HG03280 (cell line): ENCODE data around the gene TTC12.

ENCODE experiments used
- ATAC-seq: cut with Tn5 transposase; IDR thresholded peaks from one replicate; pipeline ENCODE4 v1.9.1; 2021; ENCODE audit warnings: mild to moderate bottlenecking, moderate library complexity; ENCODE audit not compliant: unreplicated experiment

Gene TTC12

DNA sequence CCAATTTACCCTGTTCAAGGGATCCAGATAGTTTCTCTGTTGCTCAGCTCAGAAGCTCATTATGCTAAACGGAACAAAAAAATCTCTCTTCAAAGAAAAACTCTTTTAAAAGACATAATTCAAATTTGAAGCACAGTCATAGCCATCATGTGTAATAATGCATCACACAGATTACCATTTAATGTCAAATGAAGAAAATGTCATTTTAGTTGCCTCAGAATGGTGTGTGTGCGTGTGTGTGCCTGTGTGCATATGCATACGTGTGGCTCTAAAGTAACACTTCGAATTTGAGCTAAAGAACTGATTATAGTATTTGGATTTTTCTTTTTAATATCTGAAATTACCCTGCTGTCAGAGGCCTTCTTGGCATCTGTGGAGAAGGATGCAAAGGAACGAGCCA is 9.9 kb downstream of the TTC12 start:
- ATAC-seq, result no peak

DNA sequence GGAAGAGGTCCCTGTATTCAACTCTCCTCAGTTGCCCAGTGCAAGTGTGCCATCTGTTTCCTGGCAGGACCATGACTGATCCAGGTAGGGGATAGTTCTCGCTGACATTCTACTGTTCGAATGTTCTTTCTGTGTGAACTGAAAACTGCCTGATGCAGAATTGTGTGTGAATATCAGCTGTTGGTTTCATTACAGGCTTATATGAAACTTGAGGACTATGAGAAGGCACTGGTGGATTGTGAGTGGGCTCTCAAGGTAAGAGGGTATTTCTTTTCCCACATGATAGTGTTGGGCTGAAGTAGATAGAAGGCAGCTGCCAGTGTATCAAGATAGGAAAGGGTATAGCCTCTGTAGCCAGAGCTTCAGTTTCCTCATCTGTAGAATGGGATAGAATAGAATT is 15.3 kb downstream of the TTC12 start:
- peak; percentile 58 for ATAC-seq

DNA sequence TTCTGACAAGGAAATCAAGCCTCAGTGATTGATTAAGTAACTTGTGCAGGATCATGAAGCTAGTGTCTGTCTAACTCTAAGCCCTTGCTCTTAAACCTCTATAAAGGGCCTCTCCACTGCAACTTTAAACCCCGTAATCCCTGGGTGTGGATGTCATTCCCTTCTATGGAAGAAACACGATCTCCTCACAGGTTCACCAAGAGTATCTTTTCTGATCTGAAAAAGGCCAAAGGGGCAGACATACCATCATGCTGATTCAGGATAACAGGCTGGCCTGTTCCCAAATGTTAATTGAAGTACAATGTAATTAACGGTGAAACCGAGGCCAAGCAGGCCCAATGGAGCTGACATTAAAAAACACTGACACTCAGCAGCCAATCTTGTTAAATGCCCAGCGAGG is 17.1 kb downstream of the TTC12 start:
- no peak for ATAC-seq

DNA sequence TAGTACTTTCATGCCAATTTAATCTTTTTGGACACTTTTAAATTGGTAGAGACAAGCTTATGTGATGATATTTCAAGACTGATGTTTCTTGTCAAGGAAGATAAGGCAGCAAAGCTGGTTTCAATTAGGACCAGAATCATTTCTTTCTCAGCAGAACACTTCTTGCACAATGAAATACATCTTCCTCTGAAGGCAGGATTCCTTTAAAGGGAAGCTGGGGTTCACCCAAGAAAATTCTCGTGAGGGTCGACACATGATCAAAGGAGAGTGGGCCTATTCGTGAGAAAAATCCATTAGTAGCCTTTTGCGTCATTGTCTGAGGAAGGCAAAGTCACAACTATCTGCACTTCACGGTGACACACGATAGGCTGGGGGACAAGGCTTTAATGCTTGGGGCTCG is 17.6 kb downstream of the TTC12 start:
- ATAC-seq, result no peak

DNA sequence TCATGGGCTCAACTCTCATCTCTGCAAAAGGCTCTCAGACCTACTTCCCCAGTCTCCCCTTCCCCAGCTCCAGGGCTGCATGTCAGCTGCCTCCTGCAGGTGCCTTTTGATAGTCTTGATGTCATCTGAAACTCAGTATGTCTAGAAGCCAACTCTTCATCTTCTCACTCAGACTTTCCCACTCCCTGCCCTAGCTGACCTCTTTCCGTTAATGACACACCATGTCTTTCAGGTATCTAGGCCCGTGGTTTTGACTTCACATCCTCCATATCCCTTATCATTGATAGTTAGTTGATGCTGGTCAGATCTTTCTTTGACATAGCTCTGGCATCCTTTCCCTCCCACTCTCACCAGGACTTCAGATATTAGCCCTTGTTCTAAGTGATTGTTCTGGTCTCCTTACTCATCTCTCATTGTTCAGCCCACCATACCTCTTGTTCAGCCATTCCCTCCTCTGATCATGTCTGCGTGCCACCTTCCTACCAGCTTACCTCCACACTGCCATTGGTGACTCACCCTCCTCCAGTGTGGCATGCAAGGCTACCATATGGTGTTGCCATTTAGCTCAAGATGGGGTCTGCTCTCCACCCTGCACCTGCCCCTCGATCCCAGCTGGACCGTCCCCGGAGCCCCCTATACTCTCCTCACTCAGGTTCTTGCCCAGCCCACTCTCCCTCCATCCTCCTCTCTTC is 18.4 kb downstream of the TTC12 start:
- peak; percentile 39 for ATAC-seq

DNA sequence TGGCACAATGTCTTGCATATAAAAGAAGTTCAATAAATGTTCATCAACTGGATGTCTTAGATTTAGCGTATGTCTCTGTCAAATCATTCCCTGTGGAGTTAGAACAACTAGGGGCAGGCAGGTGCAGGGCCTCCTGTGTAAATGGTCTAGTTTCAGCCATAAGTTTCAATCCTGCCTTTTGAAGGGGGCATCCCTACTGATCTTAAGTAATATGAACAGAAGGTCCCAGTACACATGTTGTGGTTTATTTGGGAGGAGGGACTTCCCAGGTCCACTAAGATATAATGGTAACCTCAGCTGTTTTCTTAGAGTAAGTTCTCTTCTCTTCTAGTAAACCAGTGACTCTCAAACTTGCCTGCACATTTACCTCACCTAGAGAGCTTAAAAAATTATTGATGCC is 19.8 kb downstream of the TTC12 start:
- ATAC-seq, result no peak

DNA sequence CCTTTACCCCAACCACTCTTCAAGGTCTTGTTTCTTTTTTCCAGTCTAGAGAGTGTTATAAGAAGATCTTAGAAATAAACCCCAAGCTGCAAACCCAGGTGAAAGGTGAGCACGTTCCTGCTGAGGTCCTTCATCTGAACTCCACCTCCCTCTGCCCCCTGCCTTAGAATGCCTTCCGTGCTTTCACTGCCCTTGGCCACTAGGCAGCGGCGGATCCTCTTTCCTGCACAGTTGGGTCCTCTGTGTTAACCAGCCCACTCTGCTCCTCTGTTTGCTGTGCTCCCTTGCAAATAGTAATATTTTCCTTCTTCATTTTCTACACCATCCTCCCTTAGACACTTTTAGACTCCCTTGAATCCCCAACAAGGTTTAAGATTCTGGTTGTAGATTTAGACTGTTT is 24.3 kb downstream of the TTC12 start:
- ATAC-seq, result no peak

DNA sequence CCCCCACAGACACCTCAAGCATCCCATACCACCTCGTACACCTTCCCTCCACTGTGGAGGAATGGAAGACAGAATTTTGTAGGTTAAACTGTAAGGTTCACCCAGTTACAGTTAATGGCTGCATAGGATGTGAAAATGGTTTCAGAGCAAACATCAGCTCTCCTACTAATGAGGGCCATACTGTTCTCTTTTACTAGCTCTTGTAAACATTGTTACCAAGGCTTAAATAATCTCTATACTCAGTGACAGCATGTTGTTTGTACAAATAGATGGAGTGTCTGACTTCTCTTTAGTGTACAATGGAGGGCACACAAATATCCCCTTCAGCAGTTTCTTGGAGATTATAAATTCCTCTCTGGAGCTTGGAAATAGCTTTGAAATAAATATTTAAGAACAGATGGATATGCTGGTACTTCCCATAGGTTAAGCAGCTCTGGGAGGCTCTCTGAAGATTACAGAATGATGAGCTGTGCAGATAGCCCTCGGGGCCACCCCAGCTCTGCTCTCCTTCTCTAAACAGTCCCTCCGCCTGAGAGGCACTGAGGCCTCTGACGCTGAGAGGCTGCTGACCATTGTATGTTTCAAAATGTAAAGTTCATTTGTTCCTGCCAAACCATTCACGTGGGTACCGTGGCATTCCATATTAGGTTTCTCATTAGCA is 25.7 kb downstream of the TTC12 start:
- no peak for ATAC-seq

DNA sequence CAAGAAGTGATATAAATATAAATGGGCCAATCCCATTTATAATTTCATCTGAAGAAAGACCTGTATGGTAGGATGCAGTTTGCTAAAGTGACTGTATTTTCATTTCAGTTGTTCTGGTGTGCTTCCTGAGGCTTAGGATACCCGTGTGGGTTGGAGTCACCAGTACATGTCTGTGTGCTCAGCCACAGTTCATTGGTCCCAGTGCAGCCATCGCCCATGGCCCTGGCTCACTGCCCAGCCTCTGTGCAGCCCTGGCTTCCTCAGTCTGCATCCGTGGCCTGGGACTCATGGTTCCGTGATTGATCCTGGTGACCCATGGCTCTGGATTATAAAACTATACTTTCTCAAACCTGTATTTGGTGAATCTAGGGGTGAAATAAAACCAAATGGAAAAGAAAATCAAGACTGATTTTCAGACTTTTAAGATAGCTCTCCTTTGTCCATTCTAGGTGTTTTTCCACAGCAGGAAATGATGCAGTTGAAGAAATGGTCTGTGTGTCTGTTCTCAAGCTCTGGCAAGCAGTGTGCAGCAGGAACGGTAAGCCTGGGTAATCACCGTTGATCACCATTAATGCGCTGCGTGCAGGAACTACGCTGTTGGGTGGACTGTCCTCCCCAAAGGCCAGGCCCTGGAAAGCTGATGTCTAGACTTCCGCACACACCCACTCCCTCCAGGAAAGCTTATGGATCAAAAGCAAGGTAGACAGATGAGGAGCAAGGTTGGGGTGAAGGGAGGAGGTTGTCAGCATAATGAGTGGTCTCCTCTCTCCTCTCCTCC is 27.2 kb downstream of the TTC12 start:
- no peak for ATAC-seq

DNA sequence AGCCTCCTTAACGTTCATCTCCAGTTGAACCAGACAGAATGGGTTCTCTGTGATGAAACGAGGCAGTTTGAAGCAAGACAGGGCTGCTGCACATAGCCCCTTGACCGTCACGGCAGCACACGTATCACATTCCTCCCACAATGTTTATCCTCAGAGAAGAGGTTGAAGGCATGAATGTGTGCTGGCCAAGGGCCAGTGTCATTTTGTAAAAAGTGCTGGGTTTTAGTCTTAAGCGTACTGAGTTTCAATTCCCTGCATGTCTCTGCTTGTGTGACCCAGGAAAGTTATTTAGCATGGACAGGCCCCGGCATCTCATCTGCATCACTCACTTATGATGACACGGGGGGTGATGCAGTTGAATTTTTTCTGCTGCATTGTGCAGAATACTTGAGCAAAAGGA is 31.6 kb downstream of the TTC12 start:
- no peak for ATAC-seq

DNA sequence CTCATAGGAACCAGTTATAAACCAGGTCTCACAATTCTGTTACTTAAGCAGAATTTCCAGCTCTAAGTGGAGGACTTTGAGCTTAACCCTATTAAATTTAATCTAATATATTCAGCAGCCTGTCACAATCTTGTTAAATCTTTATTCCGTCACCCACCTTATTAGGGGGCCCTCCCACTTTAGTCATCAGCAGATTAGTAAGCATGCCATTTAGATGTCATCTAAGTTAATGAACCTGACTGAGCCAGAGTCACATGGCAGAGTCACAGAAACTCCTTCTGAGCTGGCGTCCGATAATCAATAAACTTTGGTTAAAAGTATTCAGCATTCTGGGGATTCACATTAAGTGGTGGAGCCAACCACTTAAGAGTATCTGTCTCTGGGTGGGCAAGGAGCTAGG is 35.1 kb downstream of the TTC12 start:
- no peak for ATAC-seq

DNA sequence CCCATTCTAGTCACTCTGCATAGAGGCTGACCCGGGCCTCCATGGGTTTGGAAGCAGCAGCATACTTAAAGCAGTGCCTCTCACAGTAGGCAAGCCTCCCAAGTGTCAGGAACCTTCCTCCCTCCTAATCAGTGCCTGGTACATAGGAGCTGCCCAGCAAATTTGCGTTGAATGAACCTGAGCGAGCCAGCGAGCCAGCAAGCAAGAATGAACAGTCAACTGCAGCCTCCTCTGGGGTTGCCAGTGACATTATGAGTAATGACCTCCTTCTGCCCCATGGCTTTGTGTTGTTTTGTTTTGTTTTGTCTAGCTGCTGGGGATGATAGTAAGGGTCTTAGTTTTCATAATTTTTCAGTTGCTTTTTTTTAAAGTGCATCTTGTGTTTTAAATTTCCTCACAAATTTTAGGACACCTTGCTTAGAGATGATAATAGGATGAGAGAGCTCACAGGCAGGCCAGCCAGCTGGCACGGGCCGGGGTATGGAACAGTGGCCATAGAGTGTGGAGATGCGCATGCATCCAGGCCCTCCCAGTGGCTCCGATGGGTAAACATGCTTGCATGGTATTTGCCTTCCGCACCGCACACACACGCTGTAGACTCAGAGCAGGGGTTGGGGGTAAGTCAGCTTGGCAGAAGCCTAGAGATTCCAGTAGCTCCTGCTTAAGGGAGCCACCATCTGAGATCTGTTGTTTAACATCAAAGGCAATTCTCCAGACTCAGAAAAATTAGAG is 36.1 kb downstream of the TTC12 start:
- no peak for ATAC-seq

DNA sequence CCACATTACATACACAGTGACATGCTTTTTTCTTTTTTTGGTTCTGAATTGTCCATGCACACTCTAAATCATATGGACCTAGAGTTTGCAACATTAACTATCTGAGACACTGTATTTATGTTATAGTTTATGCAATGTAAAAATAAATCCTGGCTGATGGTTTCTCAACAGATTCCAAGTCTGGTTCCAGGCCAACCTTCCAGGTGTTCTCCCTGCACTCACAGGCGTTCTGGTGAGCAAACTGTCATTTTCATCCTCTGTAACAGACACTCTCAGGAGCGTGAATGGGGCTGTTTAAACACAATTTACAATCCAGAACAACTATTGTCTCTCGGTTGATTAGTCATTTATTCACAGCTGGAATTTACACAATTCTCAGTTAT is 36.7 kb downstream of the TTC12 start:
- no peak for ATAC-seq

DNA sequence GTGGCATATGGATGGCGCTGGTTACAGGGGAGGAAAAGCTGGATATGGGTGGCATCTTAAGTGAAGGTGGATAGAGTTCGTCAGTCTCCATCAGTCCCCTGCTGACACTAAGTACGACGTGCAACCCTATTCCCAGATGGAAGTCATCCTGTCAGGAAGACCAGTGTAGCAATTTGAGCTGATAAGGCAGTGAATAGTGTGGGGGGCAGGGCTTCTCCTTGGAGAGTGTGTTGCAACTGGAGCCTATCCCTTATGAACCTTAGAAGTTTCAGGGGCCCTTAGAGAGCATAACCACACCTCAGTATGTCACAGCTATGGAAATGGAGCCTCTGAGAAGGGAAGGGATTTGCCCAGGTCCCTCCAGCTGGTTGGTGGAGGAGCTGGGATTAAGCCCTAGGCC is 37.1 kb downstream of the TTC12 start:
- no peak for ATAC-seq

DNA sequence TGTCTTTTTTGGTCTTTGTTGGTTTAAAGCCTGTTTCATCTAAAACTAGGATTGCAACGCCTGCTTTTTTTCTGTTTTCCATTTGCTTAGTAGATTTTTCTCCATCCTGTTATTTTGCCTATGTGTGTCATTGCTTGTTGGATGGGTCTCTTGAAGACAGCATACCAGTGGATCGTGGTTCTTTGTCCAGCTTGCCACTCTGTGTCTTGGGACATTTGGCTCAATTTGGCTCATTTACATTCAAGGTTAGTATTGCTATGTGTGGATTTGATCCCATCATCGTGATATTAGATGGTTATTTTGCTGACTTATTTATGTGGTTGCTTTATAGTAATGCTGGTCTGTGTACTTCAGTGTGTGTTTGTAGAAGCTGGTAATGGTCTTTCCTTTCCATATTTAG is 41.8 kb downstream of the TTC12 start:
- no peak for ATAC-seq

DNA sequence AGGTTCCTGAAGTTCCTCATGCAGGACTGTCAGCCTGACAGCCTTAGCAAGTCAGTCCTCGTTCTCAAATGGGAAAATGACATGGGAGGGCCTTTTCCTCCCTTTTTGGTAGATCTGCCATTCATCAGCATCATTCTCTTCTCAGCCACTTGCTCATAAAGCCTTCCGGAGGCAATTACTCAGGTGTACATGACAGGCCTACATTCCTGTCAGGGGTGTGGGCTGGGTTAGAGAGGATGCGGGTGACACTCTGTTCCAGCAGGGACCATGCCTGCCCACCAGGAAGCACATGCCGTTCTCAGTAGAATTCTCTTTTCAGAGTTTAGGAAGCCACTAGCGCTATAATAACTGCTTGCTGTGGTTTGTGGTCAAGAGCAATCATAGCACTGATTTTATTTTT is 49.0 kb downstream of the TTC12 start:
- no peak for ATAC-seq

DNA sequence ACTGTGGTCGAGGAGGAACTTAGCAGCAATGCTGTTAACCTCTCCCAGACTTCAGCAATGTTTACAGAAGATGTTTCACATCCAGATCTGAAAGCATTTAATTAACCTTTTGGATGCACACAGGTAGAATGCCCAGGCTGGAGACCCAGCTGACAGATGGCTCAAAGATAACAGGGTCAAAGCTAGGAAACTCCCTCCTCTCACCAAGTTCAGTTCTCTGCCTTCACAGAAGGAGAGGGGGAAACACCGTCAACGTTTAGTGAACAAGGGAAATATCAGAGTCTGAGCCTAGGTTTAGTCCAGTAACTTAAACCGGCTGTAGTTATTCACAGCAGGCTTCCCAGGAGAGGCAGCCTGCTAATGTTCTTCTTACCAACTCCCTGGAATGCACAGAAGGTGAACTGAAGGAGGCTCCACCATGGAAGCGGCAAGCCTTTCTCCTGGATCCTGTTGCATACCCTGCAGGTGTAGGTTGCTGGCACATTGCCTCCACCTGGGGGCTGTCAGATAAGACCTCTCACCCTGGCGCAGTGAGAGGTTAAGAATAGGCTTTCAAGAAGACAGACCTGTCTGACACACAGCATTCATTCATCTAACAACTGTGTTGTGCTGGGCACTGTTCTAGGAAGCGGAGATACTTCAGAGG is 49.7 kb downstream of the TTC12 start:
- ATAC-seq, result no peak

DNA sequence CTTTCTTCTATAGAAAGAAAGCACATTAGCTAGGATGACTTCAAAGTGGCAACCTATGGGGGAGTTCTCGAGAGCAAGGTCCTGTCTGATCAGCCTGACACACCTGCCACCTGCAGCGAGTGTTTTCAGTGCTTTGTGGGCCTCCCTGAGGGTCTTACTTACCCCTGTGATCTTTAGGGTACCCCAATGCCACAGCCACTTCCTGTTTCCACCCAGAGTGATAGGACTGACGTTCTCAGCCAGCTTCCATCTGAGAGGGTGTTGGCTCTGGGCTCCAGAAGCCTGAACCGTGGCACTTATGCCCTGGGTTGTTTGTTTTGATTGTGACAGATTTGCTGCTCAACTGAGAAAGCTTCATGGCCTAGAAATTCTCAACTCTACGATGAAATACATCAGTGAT is 51.5 kb downstream of the TTC12 start:
- ATAC-seq, result no peak

DNA sequence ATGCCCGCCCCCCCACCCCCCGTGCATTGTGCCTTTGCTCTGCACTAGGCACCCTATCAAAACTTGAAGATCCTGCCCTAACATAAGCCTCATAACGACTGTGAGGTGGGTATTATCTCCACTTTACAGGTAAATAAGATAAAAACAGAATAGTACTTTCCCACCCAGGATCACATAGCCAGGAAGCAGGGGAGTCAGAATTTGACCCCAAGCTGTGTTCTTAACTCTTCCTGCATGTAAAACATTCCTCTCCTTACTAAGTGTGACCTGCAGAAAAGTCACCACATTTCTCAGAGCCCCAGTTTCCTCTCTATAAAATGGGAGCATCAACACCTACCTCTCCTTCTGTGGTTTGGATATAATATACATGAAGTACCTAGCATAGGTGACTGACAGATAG is 55.0 kb downstream of the TTC12 start:
- no peak for ATAC-seq

DNA sequence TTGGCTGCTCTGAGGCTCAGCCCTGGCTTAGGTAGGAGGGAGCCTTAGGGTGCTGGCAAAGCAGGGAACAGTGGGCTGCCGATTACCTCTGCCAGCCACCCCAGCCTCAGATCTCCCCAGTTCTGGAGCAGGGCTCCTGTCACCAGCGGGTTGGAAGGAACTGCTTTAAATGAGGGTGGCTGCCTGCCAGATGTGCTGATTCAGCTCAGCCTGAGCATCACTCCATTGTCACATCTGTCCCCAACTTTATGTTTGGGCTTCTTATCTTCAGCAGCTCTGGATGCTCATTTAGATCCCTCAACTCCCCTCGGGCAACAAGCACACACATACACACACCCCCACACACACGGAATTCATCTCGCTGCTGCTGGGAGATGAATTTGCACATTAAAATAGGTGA is 56.3 kb downstream of the TTC12 start:
- no peak for ATAC-seq

DNA sequence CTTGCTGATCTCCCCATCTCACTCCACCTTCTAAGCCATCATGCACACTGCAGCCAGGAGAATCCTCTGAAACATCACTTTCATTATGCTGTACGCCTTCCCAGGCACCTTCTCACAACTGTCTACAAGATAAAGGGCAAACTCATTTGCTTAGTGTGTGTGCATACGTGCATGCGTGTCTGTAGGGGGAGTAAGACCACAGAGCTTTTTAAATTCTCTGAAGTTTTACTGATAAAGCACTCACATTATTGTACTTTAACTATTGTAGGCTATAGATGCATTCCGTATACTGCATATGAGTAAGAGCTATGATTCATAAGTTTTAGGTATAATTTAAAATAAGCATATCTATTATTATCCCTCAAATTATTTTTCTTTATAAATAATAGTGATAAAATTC is 57.9 kb downstream of the TTC12 start:
- ATAC-seq, result no peak
